Measurements from ENCODE around the gene HES5. TPM values are rescaled to one million over a fixed set of nuclear protein-coding genes. Genes with fewer than 3 reads are reported as not detected.

HES5 gene
- total RNA-seq, 2 donors from 2014 or later, result not detected

GRCh38 chr1:2523191-2523890 lies 6.7 kb downstream of the HES5 start:
- H3K4me3 Mint-ChIP-seq, result peak overlapping the region; percentile 93
- H3K4me1 Mint-ChIP-seq, result peaks cover 32% of the 10 kb centered on the region
- H3K9me3 Mint-ChIP-seq, result no peaks in the 10 kb centered on the region
- ATAC-seq (replicated peaks), result no peak
- H3K27ac Mint-ChIP-seq, result peak overlapping the region; percentile 94
- H3K36me3 Mint-ChIP-seq (ENCODE audit: low read depth), result peaks cover 48% of the 10 kb centered on the region
- H3K27me3 Mint-ChIP-seq, result no peaks in the 10 kb centered on the region

- Mint-ChIP-seq H3K27ac (peak overlapping the region; percentile 94), H3K36me3 (ENCODE audit: low read depth) (peaks cover 57% of the 10 kb centered on the region), H3K4me1 (peaks cover 31% of the 10 kb centered on the region), H3K27me3 (no peaks in the 10 kb centered on the region), H3K4me3 (peak overlapping the region; percentile 93), H3K9me3 (no peaks in the 10 kb centered on the region)
- no peak for ATAC-seq (replicated peaks)
Observed at GRCh38 chr1:2522230-2522629, 7.8 kb downstream of the HES5 start.

- Mint-ChIP-seq H3K27me3 (no peaks in the 10 kb centered on the region), H3K27ac (no peak overlapping the region), H3K4me3 (no peak overlapping the region), H3K9me3 (no peaks in the 10 kb centered on the region), H3K36me3 (ENCODE audit: low read depth) (peaks cover 70% of the 10 kb centered on the region), H3K4me1 (peaks cover 26% of the 10 kb centered on the region)
- no peak for ATAC-seq (replicated peaks)
Observed at GRCh38 chr1:2520806-2521205, 9.3 kb downstream of the HES5 start.

- Mint-ChIP-seq H3K4me1 (peaks cover 25% of the 10 kb centered on the region), H3K27ac (no peak overlapping the region), H3K9me3 (no peaks in the 10 kb centered on the region), H3K36me3 (ENCODE audit: low read depth) (peaks cover 74% of the 10 kb centered on the region), H3K4me3 (no peak overlapping the region), H3K27me3 (no peaks in the 10 kb centered on the region)
- ATAC-seq (replicated peaks), result no peak
Observed at GRCh38 chr1:2520206-2520605, 9.9 kb downstream of the HES5 start.

GRCh38 chr1:2519729-2520128 lies 10.3 kb downstream of the HES5 start:
- Mint-ChIP-seq H3K27ac (no peak overlapping the region), H3K4me3 (no peak overlapping the region), H3K27me3 (no peaks in the 10 kb centered on the region), H3K4me1 (peaks cover 20% of the 10 kb centered on the region), H3K9me3 (no peaks in the 10 kb centered on the region), H3K36me3 (ENCODE audit: low read depth) (peaks cover 71% of the 10 kb centered on the region)
- ATAC-seq (replicated peaks), result no peak

- H3K36me3 Mint-ChIP-seq (ENCODE audit: low read depth), result peaks cover 66% of the 10 kb centered on the region
Observed at GRCh38 chr1:2519029-2519685, 10.9 kb downstream of the HES5 start.

GRCh38 chr1:2518528-2518927 lies 11.5 kb downstream of the HES5 start:
- ATAC-seq (replicated peaks), result no peak
- H3K9me3 Mint-ChIP-seq, result no peaks in the 10 kb centered on the region

More at GRCh38 chr1:2519029-2519685, 10.9 kb downstream of the HES5 start:
- H3K4me3 Mint-ChIP-seq, result no peak overlapping the region
- H3K9me3 Mint-ChIP-seq, result no peaks in the 10 kb centered on the region
- no peaks in the 10 kb centered on the region for H3K27me3 Mint-ChIP-seq
- ATAC-seq (replicated peaks), result no peak
- H3K4me1 Mint-ChIP-seq, result peaks cover 15% of the 10 kb centered on the region
- H3K27ac Mint-ChIP-seq, result no peak overlapping the region

GRCh38 chr1:2517966-2518365 lies 12.1 kb downstream of the HES5 start:
- no peaks in the 10 kb centered on the region for H3K27me3 Mint-ChIP-seq
- H3K36me3 Mint-ChIP-seq (ENCODE audit: low read depth), result peaks cover 67% of the 10 kb centered on the region
- H3K4me3 Mint-ChIP-seq, result no peak overlapping the region
- H3K27ac Mint-ChIP-seq, result no peak overlapping the region
- no peaks in the 10 kb centered on the region for H3K9me3 Mint-ChIP-seq
- peaks cover 6% of the 10 kb centered on the region for H3K4me1 Mint-ChIP-seq
- ATAC-seq (replicated peaks), result no peak

More at GRCh38 chr1:2518528-2518927, 11.5 kb downstream of the HES5 start:
- Mint-ChIP-seq H3K27ac (no peak overlapping the region), H3K36me3 (ENCODE audit: low read depth) (peaks cover 64% of the 10 kb centered on the region), H3K27me3 (no peaks in the 10 kb centered on the region), H3K4me1 (peaks cover 10% of the 10 kb centered on the region), H3K4me3 (no peak overlapping the region)

GRCh38 chr1:2516946-2517345 lies 13.1 kb downstream of the HES5 start:
- Mint-ChIP-seq H3K9me3 (no peaks in the 10 kb centered on the region), H3K27me3 (no peaks in the 10 kb centered on the region), H3K4me1 (no peaks in the 10 kb centered on the region), H3K36me3 (ENCODE audit: low read depth) (peaks cover 65% of the 10 kb centered on the region), H3K27ac (no peak overlapping the region), H3K4me3 (no peak overlapping the region)
- ATAC-seq (replicated peaks), result no peak

- H3K4me1 Mint-ChIP-seq, result no peaks in the 10 kb centered on the region
- H3K27me3 Mint-ChIP-seq, result no peaks in the 10 kb centered on the region
- H3K36me3 Mint-ChIP-seq (ENCODE audit: low read depth), result peaks cover 68% of the 10 kb centered on the region
- no peak for ATAC-seq (replicated peaks)
- H3K9me3 Mint-ChIP-seq, result no peaks in the 10 kb centered on the region
- H3K27ac Mint-ChIP-seq, result no peak overlapping the region
- no peak overlapping the region for H3K4me3 Mint-ChIP-seq
Observed at GRCh38 chr1:2516124-2516523, 13.9 kb downstream of the HES5 start.

GRCh38 chr1:2515763-2516080 lies 14.3 kb downstream of the HES5 start:
- H3K9me3 Mint-ChIP-seq, result no peaks in the 10 kb centered on the region
- H3K4me3 Mint-ChIP-seq, result no peak overlapping the region
- no peak overlapping the region for H3K27ac Mint-ChIP-seq
- peaks cover 64% of the 10 kb centered on the region for H3K36me3 Mint-ChIP-seq (ENCODE audit: low read depth)
- no peaks in the 10 kb centered on the region for H3K27me3 Mint-ChIP-seq
- no peaks in the 10 kb centered on the region for H3K4me1 Mint-ChIP-seq
- no peak for ATAC-seq (replicated peaks)

- H3K36me3 Mint-ChIP-seq (ENCODE audit: low read depth), result peaks cover 67% of the 10 kb centered on the region
- H3K4me1 Mint-ChIP-seq, result no peaks in the 10 kb centered on the region
Observed at GRCh38 chr1:2514863-2515762, 14.9 kb downstream of the HES5 start.

GRCh38 chr1:2513939-2514652 lies 16.0 kb downstream of the HES5 start:
- ATAC-seq (replicated peaks), result no peak
- no peaks in the 10 kb centered on the region for H3K4me1 Mint-ChIP-seq
- H3K27ac Mint-ChIP-seq, result no peak overlapping the region
- H3K27me3 Mint-ChIP-seq, result no peaks in the 10 kb centered on the region
- H3K9me3 Mint-ChIP-seq, result no peaks in the 10 kb centered on the region
- peaks cover 71% of the 10 kb centered on the region for H3K36me3 Mint-ChIP-seq (ENCODE audit: low read depth)
- H3K4me3 Mint-ChIP-seq, result no peak overlapping the region

More at GRCh38 chr1:2514863-2515762, 14.9 kb downstream of the HES5 start:
- no peak for ATAC-seq (replicated peaks)
- no peak overlapping the region for H3K4me3 Mint-ChIP-seq
- no peaks in the 10 kb centered on the region for H3K27me3 Mint-ChIP-seq
- H3K27ac Mint-ChIP-seq, result no peak overlapping the region
- no peaks in the 10 kb centered on the region for H3K9me3 Mint-ChIP-seq

- Mint-ChIP-seq H3K4me3 (no peak overlapping the region), H3K36me3 (ENCODE audit: low read depth) (peaks cover 68% of the 10 kb centered on the region), H3K27ac (no peak overlapping the region), H3K27me3 (no peaks in the 10 kb centered on the region), H3K4me1 (no peaks in the 10 kb centered on the region), H3K9me3 (no peaks in the 10 kb centered on the region)
- ATAC-seq (replicated peaks), result no peak
Observed at GRCh38 chr1:2512862-2513421, 17.1 kb downstream of the HES5 start.

All from activated T-helper 17 cell treated with anti-CD3 and anti-CD28 coated beads, Interleukin-2, amount 50 U/mL, for 72 hours (primary cell).